Measurements from ENCODE around the gene NMD3.

- TF ChIP-seq EZH2 (IDR thresholded peaks at IDR 0.05) (no peak), POLR2AphosphoS5 (IDR thresholded peaks at IDR 0.05; ENCODE audit: borderline replicate concordance, low read depth, low read length) (no peak)
Observed at GRCh38 chr3:161244538-161244937, 23.4 kb downstream of the NMD3 start.
